Activated B cell treated with CpG ODN at 0.5 μM for 24 hours (primary cell): ENCODE data around the gene TBX15. TPM values are rescaled to one million over a fixed set of nuclear protein-coding genes. Genes with fewer than 3 reads are reported as not detected.

Source experiments
- ATAC-seq: fragments of 200-7000 bp; cut with Tn5 transposase; one replicate; pipeline ENCODE4 v1.10.0; 2021; ENCODE audit warnings: low read depth, mild to moderate bottlenecking, moderate library complexity
- CTCF ChIA-PET: fragments of 350-600 bp; sonication (Branson Sonifier 250); formaldehyde crosslinking; loops from one replicate; lab custom pipeline; 2021; ENCODE audit warnings: antibody characterized with exemption; lab: Charles Lee
- POLR2A ChIA-PET: fragments of 350-600 bp; sonication (Branson Sonifier 250); formaldehyde crosslinking; loops from one replicate; lab custom pipeline; 2021; ENCODE audit warnings: antibody characterized with exemption; lab: Charles Lee
- DNase-seq: peaks from one replicate; pipeline ENCODE4 v3.0.0; 2022
- H3K27ac Mint-ChIP-seq: one replicate; pipeline ENCODE4 v1.8.0; 2020; ENCODE audit warnings: mixed read lengths
- H3K27me3 Mint-ChIP-seq: one replicate; pipeline ENCODE4 v1.8.0; 2021; ENCODE audit warnings: mixed read lengths
- H3K36me3 Mint-ChIP-seq: one replicate; pipeline ENCODE4 v1.8.0; 2021; ENCODE audit warnings: low read depth, mixed read lengths
- H3K4me1 Mint-ChIP-seq: one replicate; pipeline ENCODE4 v1.8.0; 2021; ENCODE audit warnings: mixed read lengths
- H3K4me3 Mint-ChIP-seq: one replicate; pipeline ENCODE4 v1.8.0; 2020; ENCODE audit warnings: mild to moderate bottlenecking, mixed read lengths
- H3K9me3 Mint-ChIP-seq: one replicate; pipeline ENCODE4 v1.8.0; 2020; ENCODE audit warnings: mixed read lengths
- intact Hi-C: fragments of 100-400 bp; cut with micrococcal nuclease; formaldehyde crosslinking; loops from one replicate; pipeline ENCODE4 v1.15.1; 2024
- total RNA-seq: library from RNA; stranded (reverse); gene quantifications from 2 replicates; pipeline ENCODE4 v1.2.3, GENCODE V29; 2022
- TF ChIP-seq, protein P1 (sequence below): fragments of 200-600 bp; IDR thresholded peaks from one replicate; pipeline ENCODE4 v1.8.0; 2022; ENCODE audit warnings: antibody characterized with exemption, mild to moderate bottlenecking

Gene TBX15
- total RNA-seq, 1 donor from 2014 or later = 0.09 TPM

DNA sequence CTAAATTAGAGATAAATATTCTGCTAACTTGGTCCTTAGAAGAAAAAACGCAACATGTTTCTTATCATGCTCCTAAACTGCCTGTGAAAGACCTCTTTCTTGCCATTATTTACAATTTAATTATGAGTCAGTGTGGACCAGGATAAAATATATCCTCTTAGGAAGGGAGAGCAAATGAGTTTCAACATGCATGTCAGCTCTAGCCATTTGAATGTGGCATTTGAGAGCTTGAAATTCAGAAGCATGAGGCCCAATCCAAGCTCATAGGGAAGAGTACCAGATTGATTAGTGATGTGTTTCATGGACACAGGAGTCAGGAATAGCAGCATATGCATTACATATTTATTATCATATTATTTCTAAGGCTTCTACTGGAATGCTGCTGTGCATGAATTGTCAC, 39.3 kb downstream of the TBX15 start:
- no peak overlapping the region for H3K27ac Mint-ChIP-seq
- ChIA-PET POLR2A (interaction anchor here (0.6 kb wide), 1 partner anchor 9 kb away, joined by 6 read pairs; no protein-coding TSS in a partner anchor), CTCF (no interaction called here)
- H3K4me3 Mint-ChIP-seq = no peak overlapping the region
- no peaks in the 10 kb centered on the region for H3K36me3 Mint-ChIP-seq
- TF ChIP-seq, protein P1, sequence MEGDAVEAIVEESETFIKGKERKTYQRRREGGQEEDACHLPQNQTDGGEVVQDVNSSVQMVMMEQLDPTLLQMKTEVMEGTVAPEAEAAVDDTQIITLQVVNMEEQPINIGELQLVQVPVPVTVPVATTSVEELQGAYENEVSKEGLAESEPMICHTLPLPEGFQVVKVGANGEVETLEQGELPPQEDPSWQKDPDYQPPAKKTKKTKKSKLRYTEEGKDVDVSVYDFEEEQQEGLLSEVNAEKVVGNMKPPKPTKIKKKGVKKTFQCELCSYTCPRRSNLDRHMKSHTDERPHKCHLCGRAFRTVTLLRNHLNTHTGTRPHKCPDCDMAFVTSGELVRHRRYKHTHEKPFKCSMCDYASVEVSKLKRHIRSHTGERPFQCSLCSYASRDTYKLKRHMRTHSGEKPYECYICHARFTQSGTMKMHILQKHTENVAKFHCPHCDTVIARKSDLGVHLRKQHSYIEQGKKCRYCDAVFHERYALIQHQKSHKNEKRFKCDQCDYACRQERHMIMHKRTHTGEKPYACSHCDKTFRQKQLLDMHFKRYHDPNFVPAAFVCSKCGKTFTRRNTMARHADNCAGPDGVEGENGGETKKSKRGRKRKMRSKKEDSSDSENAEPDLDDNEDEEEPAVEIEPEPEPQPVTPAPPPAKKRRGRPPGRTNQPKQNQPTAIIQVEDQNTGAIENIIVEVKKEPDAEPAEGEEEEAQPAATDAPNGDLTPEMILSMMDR = no peak
- no peaks in the 10 kb centered on the region for H3K9me3 Mint-ChIP-seq
- intact Hi-C loops = no loop called here
- no peaks in the 10 kb centered on the region for H3K4me1 Mint-ChIP-seq
- ATAC-seq = no peak
- no peaks in the 10 kb centered on the region for H3K27me3 Mint-ChIP-seq
- no peak for DNase-seq

DNA sequence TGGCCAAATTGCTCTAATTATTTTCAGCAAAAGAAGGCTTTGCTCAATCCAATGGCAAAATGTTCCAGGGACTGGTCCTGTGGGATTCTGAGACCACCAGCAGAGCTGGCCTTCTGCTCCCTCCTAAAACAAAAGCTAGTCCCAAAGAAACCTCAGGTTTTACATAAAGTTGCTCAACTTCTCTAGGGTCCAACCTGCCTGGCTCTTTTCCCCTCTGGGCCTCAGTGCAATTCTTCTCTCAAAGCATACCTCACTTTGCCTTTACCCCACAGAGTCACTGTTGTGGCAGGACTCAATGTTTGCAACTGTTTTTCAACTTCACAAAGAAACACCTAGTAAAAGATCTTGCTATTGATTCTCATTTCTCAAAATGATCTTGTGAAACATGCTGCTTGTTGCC, 39.8 kb downstream of the TBX15 start:
- ATAC-seq = no peak
- intact Hi-C loops = no loop called here
- H3K9me3 Mint-ChIP-seq = no peaks in the 10 kb centered on the region
- no peak for DNase-seq
- H3K27me3 Mint-ChIP-seq = no peaks in the 10 kb centered on the region
- no peaks in the 10 kb centered on the region for H3K4me1 Mint-ChIP-seq
- ChIA-PET POLR2A (no interaction called here), CTCF (no interaction called here)
- TF ChIP-seq, protein P1 = no peak
- no peak overlapping the region for H3K4me3 Mint-ChIP-seq
- no peaks in the 10 kb centered on the region for H3K36me3 Mint-ChIP-seq
- H3K27ac Mint-ChIP-seq = no peak overlapping the region

DNA sequence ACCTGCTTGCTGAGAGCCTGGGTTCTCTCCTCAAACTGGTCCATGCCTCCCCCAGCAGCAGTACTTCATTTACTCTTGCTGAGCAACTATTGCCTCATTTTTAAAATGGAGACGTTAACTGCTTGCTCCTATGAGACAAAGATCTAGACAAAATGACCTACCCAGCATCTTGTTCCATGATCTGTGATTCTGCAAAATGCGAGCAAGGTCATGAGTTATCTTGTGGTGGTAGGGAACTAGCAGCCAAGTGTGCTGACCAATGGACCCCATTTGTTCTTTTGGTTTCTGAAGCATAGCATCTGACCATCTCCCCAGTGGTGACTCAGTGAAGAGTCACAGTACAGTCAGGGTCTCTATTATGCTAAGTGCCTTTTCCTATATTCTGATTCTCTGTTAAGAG, 40.4 kb downstream of the TBX15 start:
- Mint-ChIP-seq H3K4me1 (no peaks in the 10 kb centered on the region), H3K27ac (no peak overlapping the region), H3K36me3 (no peaks in the 10 kb centered on the region), H3K4me3 (no peak overlapping the region), H3K27me3 (no peaks in the 10 kb centered on the region), H3K9me3 (no peaks in the 10 kb centered on the region)
- ATAC-seq (no peak), DNase-seq (no peak)
- intact Hi-C loops = no loop called here
- ChIA-PET POLR2A (no interaction called here), CTCF (no interaction called here)
- TF ChIP-seq, protein P1 = no peak

DNA sequence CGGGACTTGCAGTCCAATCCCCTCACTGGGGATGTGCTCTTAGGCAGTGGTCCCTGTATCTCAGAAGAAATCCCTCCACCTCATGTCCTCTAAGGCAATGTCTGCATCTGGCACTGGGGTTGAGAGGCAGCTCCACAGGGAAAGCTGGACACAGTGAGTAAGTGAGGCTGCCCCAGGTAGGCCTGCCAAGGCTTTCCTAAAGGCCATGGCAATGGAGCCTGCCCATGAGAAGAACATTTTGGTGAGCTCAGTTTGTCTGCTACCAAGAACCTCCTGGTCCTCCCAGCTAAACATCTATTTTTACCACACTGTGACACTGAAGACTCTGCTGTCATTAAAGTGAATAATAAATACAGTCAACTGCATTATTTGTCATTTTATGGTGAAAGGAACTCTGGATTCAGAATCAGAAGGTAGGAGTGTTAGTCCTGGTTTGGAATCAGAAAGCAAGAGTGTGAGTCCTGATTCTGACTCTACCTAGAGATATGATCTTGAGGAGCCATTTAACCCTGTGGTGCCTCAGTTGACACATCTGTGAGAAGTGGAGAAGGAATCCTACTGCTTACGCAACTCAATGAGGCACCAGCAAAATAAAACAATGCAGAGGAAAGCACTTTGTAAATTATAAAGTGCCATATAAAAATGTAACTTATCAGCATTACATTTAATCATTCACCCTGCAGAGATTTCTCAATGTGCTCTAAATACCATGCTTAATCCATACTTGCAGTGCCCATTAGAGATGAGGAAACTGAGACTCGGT, 41.0 kb downstream of the TBX15 start:
- intact Hi-C loops = no loop called here
- ChIA-PET POLR2A (no interaction called here), CTCF (no interaction called here)
- no peaks in the 10 kb centered on the region for H3K4me1 Mint-ChIP-seq
- no peaks in the 10 kb centered on the region for H3K36me3 Mint-ChIP-seq
- DNase-seq (no peak), ATAC-seq (no peak)
- no peaks in the 10 kb centered on the region for H3K9me3 Mint-ChIP-seq
- no peak overlapping the region for H3K4me3 Mint-ChIP-seq
- H3K27me3 Mint-ChIP-seq = no peaks in the 10 kb centered on the region
- TF ChIP-seq, protein P1 = no peak
- H3K27ac Mint-ChIP-seq = no peak overlapping the region

DNA sequence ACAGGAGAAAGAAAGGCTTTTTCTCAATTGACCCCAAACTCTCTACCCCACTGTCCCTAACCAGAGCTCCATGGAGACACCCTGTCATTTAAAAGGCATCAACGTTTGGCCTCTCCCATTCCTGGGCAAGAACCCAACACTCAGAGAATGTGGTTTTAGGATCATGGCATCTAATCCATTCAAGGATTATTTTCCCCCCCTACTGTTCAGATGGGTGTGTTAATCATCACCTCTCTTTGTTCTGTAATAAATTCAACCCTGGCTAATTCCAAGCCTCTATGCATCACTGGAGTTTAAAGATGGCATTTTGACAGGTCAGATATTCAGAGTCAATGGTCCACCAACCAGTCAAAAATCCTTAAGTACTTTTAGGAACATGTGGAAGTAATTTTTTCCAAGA, 42.7 kb downstream of the TBX15 start:
- TF ChIP-seq, protein P1 = no peak
- CTCF ChIA-PET = no interaction called here
- H3K36me3 Mint-ChIP-seq = no peaks in the 10 kb centered on the region
- H3K4me3 Mint-ChIP-seq = no peak overlapping the region
- no peak overlapping the region for H3K27ac Mint-ChIP-seq
- intact Hi-C loops = no loop called here
- POLR2A ChIA-PET = no interaction called here
- H3K9me3 Mint-ChIP-seq = no peaks in the 10 kb centered on the region
- H3K27me3 Mint-ChIP-seq = no peaks in the 10 kb centered on the region
- no peaks in the 10 kb centered on the region for H3K4me1 Mint-ChIP-seq
- no peak for DNase-seq
- no peak for ATAC-seq
